IPS-18a (cell line): Measurements from ENCODE around the gene XIRP2.

Experiments used
- H3K27ac ChIP-seq: one replicate; pipeline ENCODE4 v1.5.1; 2013; ENCODE audit warnings: low read length
- H3K27me3 ChIP-seq: one replicate; pipeline ENCODE4 v1.6.1; 2013; ENCODE audit warnings: mild to moderate bottlenecking, low read length; ENCODE audit not compliant: control insufficient read depth, insufficient read depth
- H3K36me3 ChIP-seq: one replicate; pipeline ENCODE4 v1.6.1; 2013; ENCODE audit warnings: low read depth, low read length; ENCODE audit not compliant: control insufficient read depth
- H3K4me1 ChIP-seq: one replicate; pipeline ENCODE4 v1.6.1; 2013; ENCODE audit warnings: low read depth, low read length; ENCODE audit not compliant: control insufficient read depth
- H3K4me3 ChIP-seq: one replicate; pipeline ENCODE4 v1.5.1; 2013; ENCODE audit warnings: low read length
- H3K9ac ChIP-seq: one replicate; pipeline ENCODE4 v1.6.1; 2013; ENCODE audit warnings: mild to moderate bottlenecking, low read length, moderate library complexity
- H3K9me3 ChIP-seq: one replicate; pipeline ENCODE4 v1.6.1; 2013; ENCODE audit warnings: low read depth, low read length; ENCODE audit not compliant: control insufficient read depth

The XIRP2 gene

GRCh38 chr2:167200019-167200418, 311.7 kb downstream of the XIRP2 start:
- no peak overlapping the region for H3K27ac ChIP-seq
- H3K36me3 ChIP-seq = no peaks in the 10 kb centered on the region
- H3K9me3 ChIP-seq = no peaks in the 10 kb centered on the region
- H3K4me1 ChIP-seq = no peaks in the 10 kb centered on the region
- no peak overlapping the region for H3K9ac ChIP-seq
- no peaks in the 10 kb centered on the region for H3K27me3 ChIP-seq
- H3K4me3 ChIP-seq = no peak overlapping the region

GRCh38 chr2:167209784-167210183, 321.5 kb downstream of the XIRP2 start:
- no peaks in the 10 kb centered on the region for H3K36me3 ChIP-seq
- no peaks in the 10 kb centered on the region for H3K9me3 ChIP-seq
- H3K9ac ChIP-seq = no peak overlapping the region
- H3K27me3 ChIP-seq = no peaks in the 10 kb centered on the region
- no peak overlapping the region for H3K27ac ChIP-seq
- no peaks in the 10 kb centered on the region for H3K4me1 ChIP-seq
- H3K4me3 ChIP-seq = no peak overlapping the region

GRCh38 chr2:167212014-167212648, 323.9 kb downstream of the XIRP2 start:
- Histone ChIP-seq H3K27me3 (no peaks in the 10 kb centered on the region), H3K9me3 (no peaks in the 10 kb centered on the region), H3K36me3 (no peaks in the 10 kb centered on the region), H3K27ac (no peak overlapping the region), H3K4me1 (no peaks in the 10 kb centered on the region), H3K4me3 (no peak overlapping the region), H3K9ac (no peak overlapping the region)

DNA sequence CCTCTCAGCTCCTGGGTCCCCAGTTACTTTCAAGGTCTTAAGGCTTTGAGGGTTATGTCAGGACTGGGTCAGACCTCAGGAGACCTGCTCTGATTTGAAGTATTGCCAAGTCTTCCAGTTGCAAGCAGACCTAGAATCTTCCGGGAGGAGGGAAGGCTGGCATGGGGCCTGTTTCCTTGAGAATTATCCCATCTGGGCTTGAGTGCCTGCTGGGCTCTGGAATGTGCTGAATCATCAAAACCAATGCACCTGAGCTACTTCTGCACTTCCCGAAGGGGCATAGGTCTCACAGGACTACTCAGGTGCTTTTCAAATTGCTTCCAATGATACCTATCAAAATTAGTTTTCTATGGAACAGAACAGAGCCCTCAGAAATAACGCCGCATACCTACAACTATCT, 327.3 kb downstream of the XIRP2 start:
- Histone ChIP-seq H3K36me3 (no peaks in the 10 kb centered on the region), H3K27me3 (no peaks in the 10 kb centered on the region), H3K9me3 (no peaks in the 10 kb centered on the region), H3K4me1 (no peaks in the 10 kb centered on the region), H3K27ac (no peak overlapping the region), H3K9ac (no peak overlapping the region), H3K4me3 (no peak overlapping the region)

DNA sequence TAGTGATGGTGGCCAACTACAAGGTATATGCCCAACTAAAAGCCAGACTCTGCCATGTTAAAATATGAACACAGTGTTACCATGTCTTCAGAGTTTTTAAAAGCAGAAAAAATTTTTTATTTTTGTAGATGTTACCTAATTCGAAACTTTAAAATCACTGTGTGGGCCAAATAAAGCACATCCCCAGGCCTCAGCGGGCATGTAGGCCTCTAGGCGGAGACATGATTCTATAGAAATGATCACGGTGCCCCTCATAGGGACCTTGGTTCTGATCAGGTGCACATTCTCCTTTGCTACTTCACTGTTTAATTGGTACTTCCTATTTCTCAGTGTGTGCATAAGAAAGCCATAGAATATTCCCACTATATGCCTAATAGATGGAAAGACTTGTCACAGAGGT, 349.2 kb downstream of the XIRP2 start:
- no peak overlapping the region for H3K9ac ChIP-seq
- H3K27ac ChIP-seq = no peak overlapping the region
- no peaks in the 10 kb centered on the region for H3K27me3 ChIP-seq
- H3K4me3 ChIP-seq = no peak overlapping the region
- no peaks in the 10 kb centered on the region for H3K9me3 ChIP-seq
- no peaks in the 10 kb centered on the region for H3K36me3 ChIP-seq
- H3K4me1 ChIP-seq = no peaks in the 10 kb centered on the region

GRCh38 chr2:167240671-167241070, 352.4 kb downstream of the XIRP2 start:
- no peaks in the 10 kb centered on the region for H3K36me3 ChIP-seq
- H3K4me1 ChIP-seq = no peaks in the 10 kb centered on the region
- H3K9ac ChIP-seq = no peak overlapping the region
- H3K27ac ChIP-seq = no peak overlapping the region
- no peaks in the 10 kb centered on the region for H3K9me3 ChIP-seq
- no peak overlapping the region for H3K4me3 ChIP-seq
- H3K27me3 ChIP-seq = no peaks in the 10 kb centered on the region

- Histone ChIP-seq H3K27ac (no peak overlapping the region), H3K9me3 (no peaks in the 10 kb centered on the region), H3K9ac (no peak overlapping the region), H3K4me1 (no peaks in the 10 kb centered on the region), H3K36me3 (no peaks in the 10 kb centered on the region), H3K4me3 (no peak overlapping the region), H3K27me3 (no peaks in the 10 kb centered on the region)
Observed at GRCh38 chr2:167249197-167249596, 360.9 kb downstream of the XIRP2 start.

- no peak overlapping the region for H3K4me3 ChIP-seq
- H3K27ac ChIP-seq = no peak overlapping the region
- peaks cover under 1% of the 10 kb centered on the region for H3K4me1 ChIP-seq
- no peaks in the 10 kb centered on the region for H3K36me3 ChIP-seq
- no peak overlapping the region for H3K9ac ChIP-seq
- no peaks in the 10 kb centered on the region for H3K27me3 ChIP-seq
- no peaks in the 10 kb centered on the region for H3K9me3 ChIP-seq
Observed at GRCh38 chr2:167253025-167253424, 364.7 kb downstream of the XIRP2 start.

DNA sequence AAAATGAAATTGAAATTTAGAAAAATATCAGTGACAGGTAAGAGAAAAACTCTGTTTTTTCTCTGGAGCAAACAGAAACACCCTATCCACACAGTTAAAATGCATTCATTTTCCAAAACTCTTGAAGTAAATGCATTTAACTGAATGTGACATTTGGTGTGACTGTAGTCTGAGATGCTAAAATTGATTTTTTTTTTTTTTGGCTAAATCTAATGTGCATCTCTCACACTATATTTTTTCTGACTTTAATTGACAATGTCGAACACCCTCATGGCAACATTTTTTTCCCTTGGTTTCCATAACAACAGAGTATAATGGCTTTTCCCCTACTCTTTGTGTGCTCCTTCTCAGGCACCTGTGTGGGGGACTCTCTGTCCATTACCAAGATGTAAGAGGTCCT, 366.4 kb downstream of the XIRP2 start:
- H3K27me3 ChIP-seq = no peaks in the 10 kb centered on the region
- no peak overlapping the region for H3K9ac ChIP-seq
- no peak overlapping the region for H3K4me3 ChIP-seq
- H3K9me3 ChIP-seq = no peaks in the 10 kb centered on the region
- H3K36me3 ChIP-seq = no peaks in the 10 kb centered on the region
- H3K4me1 ChIP-seq = peaks cover 13% of the 10 kb centered on the region
- no peak overlapping the region for H3K27ac ChIP-seq

GRCh38 chr2:167258712-167259111, 370.4 kb downstream of the XIRP2 start:
- H3K36me3 ChIP-seq = no peaks in the 10 kb centered on the region
- no peak overlapping the region for H3K9ac ChIP-seq
- no peak overlapping the region for H3K27ac ChIP-seq
- no peaks in the 10 kb centered on the region for H3K9me3 ChIP-seq
- H3K27me3 ChIP-seq = no peaks in the 10 kb centered on the region
- peaks cover 13% of the 10 kb centered on the region for H3K4me1 ChIP-seq
- H3K4me3 ChIP-seq = no peak overlapping the region

DNA sequence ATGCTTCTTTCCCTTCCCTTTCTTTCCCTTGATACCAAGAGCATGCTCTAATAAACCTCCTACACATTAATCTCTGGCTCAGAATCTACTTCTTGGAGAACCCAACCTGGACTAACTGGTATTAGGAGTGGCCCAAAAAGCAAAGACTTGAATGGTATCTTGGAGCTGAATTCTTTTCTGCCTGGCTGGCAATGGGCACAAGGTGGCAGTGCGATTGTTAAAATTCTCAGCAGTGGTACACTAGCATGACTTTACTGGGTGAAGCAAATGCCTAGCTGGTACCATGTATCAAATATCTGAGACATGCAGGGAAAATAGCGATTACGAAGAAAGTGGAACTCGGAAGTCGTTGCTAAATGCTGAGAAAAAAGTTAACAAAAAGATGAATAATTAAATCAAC, 376.1 kb downstream of the XIRP2 start:
- peaks cover 12% of the 10 kb centered on the region for H3K9me3 ChIP-seq
- no peak overlapping the region for H3K27ac ChIP-seq
- H3K4me1 ChIP-seq = no peaks in the 10 kb centered on the region

DNA sequence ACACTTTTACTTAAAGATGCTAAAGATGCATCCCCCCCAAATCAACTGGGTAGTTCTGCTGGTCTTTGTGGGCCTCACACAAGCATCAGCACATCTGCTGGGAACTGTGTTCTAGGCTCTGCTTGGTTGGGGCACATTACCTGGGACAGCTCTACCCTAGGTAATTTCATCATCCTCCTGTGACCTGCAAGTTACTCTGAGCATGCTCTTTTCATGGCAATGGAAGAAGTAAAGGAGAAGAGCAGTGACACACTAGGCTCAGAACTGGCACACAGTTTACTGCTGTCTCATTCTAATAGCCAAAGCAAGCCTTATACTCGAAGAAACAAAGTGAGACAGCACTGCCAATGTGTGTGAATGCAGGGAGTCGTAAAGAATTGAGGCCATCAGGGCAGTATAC, 376.7 kb downstream of the XIRP2 start:
- Histone ChIP-seq H3K9ac (no peak overlapping the region), H3K36me3 (no peaks in the 10 kb centered on the region), H3K27ac (no peak overlapping the region), H3K4me1 (no peaks in the 10 kb centered on the region), H3K27me3 (no peaks in the 10 kb centered on the region), H3K9me3 (peaks cover 16% of the 10 kb centered on the region), H3K4me3 (no peak overlapping the region)

More for the DNA sequence above, 376.1 kb downstream of the XIRP2 start:
- no peak overlapping the region for H3K4me3 ChIP-seq
- H3K27me3 ChIP-seq = no peaks in the 10 kb centered on the region
- no peaks in the 10 kb centered on the region for H3K36me3 ChIP-seq
- H3K9ac ChIP-seq = no peak overlapping the region
